BJ (cell line): Measurements from ENCODE around the gene S100A3. TPM values are rescaled to one million over a fixed set of nuclear protein-coding genes. Genes with fewer than 3 reads are reported as not detected.

ENCODE experiments used
- CTCF ChIA-PET: fragments of 350-600 bp; formaldehyde crosslinking; extraction: SDS; loops from one replicate; lab custom pipeline; 2021; ENCODE audit warnings: antibody characterized with exemption, inconsistent platforms; lab: Yijun Ruan, JAX
- POLR2A ChIA-PET: fragments of 300-600 bp; sonication (Branson Sonifier 250); formaldehyde crosslinking; extraction: SDS; loops from one replicate; lab custom pipeline; 2021; ENCODE audit warnings: antibody characterized with exemption; lab: Charles Lee
- DNase-seq: peaks from one replicate; pipeline ENCODE4 v3.0.0-alpha.2; 2011; ENCODE audit warnings: low read depth
- H3K27me3 ChIP-seq: 2 replicates; pipeline ENCODE4 v1.6.0; 2011; ENCODE audit warnings: low read length; ENCODE audit not compliant: control insufficient read depth, insufficient read depth
- H3K36me3 ChIP-seq: 2 replicates; pipeline ENCODE4 v1.5.1; 2011; ENCODE audit warnings: low read length; ENCODE audit not compliant: control insufficient read depth, insufficient read depth
- H3K4me3 ChIP-seq: 2 replicates; pipeline ENCODE4 v1.5.1; 2011; ENCODE audit warnings: low read depth, mild to moderate bottlenecking, control low read depth, low read length
- polyA minus RNA-seq: library from RNA; depleted of rRNA, polyadenylated mRNA; stranded (reverse); fragments of >200 nt; gene quantifications from 2 replicates; pipeline ENCODE4 v1.2.3, GENCODE V29; 2011; rRNA and poly(A)+ RNA removed
- polyA plus RNA-seq: library from polyadenylated mRNA; depleted of rRNA; stranded (reverse); fragments of >200 nt; gene quantifications from 2 replicates; pipeline ENCODE4 v1.2.3, GENCODE V29; 2011; rRNA removed
- TF ChIP-seq, protein P1 (sequence below): IDR thresholded peaks from 2 replicates; pipeline ENCODE4 v1.5.1; 2011; ENCODE audit warnings: low read depth, mild to moderate bottlenecking, control low read depth, inconsistent platforms, low read length, moderate library complexity; ENCODE audit not compliant: insufficient read depth

The S100A3 gene, protein sequence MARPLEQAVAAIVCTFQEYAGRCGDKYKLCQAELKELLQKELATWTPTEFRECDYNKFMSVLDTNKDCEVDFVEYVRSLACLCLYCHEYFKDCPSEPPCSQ
- polyA plus RNA-seq (5.5 and 9.5 TPM in 2 replicates), polyA minus RNA-seq (1.9 and 5.3 TPM in 2 replicates)

DNA sequence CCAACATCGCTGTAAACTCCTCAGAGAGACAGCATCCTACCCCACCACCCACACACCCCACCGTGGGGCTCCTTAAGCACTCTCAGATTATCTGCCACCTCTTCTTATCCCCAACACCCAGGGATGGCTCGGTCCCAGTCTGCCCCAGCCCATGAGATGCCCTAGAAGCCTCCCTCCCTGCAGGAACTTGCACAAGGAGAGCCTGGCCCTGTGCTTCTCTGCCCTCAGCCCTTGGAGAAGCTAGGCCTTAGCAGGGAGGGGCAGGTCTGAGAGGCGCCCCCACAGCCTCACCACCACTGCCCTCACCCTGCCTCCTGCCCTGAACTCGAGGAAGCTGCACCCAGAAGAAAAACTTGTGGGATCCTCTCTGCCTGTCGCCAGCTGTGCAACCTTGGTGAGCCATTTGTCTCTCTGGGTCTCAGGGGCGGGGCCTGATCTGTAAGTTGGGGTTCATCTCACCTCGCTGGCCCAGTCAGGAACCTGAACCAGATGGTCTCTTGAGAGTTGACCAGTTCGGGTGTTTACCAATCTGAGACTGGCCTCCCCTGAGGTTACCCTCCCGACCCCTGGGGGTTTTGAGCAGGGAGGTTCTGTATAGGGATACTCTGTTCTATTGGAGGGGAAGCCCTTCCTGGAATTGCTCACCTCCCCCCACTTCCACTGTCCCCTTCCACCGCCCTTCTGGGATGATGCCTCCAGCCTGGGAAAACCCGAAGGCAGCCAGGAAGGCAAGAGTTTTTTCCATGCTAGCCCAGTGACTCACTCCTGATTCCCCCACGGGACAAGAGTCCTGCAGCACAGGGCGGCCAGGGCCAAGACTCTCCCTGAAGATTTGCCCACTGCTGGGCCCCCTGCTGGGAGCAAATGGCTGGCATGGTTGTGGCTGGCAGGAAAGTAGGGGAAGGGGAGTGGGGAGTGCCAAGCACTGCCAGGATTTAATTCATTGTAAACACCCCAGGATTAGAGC lies at the start of gene S100A3:
S100A3 (minus strand) TSS at position 537 of the 967 bp plus-strand sequence. CDS start 773 bp downstream, outside the sequence.
- DNase-seq = peak; percentile 70
- TF ChIP-seq, protein P1, sequence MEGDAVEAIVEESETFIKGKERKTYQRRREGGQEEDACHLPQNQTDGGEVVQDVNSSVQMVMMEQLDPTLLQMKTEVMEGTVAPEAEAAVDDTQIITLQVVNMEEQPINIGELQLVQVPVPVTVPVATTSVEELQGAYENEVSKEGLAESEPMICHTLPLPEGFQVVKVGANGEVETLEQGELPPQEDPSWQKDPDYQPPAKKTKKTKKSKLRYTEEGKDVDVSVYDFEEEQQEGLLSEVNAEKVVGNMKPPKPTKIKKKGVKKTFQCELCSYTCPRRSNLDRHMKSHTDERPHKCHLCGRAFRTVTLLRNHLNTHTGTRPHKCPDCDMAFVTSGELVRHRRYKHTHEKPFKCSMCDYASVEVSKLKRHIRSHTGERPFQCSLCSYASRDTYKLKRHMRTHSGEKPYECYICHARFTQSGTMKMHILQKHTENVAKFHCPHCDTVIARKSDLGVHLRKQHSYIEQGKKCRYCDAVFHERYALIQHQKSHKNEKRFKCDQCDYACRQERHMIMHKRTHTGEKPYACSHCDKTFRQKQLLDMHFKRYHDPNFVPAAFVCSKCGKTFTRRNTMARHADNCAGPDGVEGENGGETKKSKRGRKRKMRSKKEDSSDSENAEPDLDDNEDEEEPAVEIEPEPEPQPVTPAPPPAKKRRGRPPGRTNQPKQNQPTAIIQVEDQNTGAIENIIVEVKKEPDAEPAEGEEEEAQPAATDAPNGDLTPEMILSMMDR = peak; percentile 26
- H3K36me3 ChIP-seq = no peaks in the 10 kb centered on the region
- ChIA-PET POLR2A (interaction anchor here (1.0 kb wide), 1 partner anchor 16 kb away, joined by 3 read pairs; no protein-coding TSS in a partner anchor), CTCF (interaction anchor here (0.8 to 5.2 kb wide), 4 partner anchors 13 to 23 kb away, joined by 3 to 39 read pairs (median 8); partner anchors contain the start of gene S100A6)
- no peak within 1 kb of the TSS for H3K4me3 ChIP-seq
- no peaks in the 10 kb centered on the region for H3K27me3 ChIP-seq

DNA sequence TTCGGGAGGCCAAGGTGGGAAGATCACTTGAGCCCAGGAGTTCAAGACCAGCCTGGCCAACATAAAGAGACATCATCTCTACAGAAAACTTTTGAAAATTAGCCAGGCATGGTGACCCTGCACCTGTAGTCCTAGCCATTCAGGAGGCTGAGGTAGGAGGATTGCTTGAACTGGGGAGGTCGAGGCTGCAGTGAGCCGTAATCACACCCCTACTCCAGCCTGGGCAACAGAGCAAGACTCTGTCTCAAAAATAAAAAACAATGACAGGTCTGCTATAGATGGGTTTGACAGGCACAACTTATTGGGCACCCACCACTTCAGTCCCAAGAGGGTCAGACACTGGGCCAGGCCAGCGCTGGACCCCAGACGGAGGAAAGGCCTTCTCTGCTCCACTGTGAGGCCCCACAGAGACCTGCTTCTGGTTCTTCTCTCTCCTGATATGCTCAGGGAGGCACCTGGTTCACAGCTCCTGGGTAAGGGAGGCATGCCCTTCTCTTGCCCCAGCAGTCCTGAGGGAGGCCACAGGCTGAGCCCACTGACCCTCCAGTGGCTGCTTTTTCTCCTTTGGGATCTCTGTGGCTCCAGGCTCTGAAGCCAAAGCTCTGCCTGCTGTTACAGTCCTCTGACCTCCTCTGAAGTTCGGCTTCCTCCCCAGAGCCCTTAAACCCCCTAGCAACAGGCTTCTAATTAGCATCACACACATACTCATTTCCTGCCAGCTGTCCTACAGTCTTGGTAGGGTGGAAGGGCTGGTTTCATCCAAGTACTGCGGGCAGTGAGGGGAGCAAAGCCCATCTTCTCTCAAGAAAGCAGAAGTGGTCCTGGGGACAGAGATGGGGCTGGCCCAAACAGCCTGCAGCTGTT lies 49.5 kb upstream of the S100A3 start:
- CTCF ChIA-PET = interaction anchor here (0.9 to 3.3 kb wide), 5 partner anchors 15 to 29 kb away, joined by 3 to 14 read pairs (median 4); partner anchors contain the start of genes S100A1 and S100A13
- TF ChIP-seq, protein P1 = no peak
- H3K4me3 ChIP-seq = no peak overlapping the region
- no peak for DNase-seq
- H3K36me3 ChIP-seq = peaks cover 2% of the 10 kb centered on the region
- POLR2A ChIA-PET = no interaction called here
- H3K27me3 ChIP-seq = no peaks in the 10 kb centered on the region

DNA sequence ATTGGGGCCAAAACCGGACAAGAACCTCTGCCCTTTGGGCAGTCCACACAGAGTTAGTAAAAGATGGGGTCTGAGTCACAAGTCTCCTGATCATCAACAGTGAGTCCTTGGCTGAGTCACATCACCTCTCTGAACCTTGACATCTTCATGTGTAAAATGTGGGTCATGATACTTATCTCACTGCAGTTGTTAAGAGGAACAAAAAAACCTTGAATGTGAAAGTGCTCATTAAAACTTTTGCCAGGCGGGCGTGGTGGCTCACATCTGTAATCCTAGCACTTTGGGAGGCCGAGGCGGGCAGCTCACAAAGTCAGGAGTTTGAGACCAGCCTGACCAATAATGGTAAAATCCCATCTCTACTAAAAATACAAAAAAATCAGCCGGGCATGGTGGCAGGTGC lies 48.1 kb upstream of the S100A3 start:
- Histone ChIP-seq H3K36me3 (peaks cover 2% of the 10 kb centered on the region; the same call in 1 of the 2 replicates), H3K4me3 (no peak overlapping the region), H3K27me3 (no peaks in the 10 kb centered on the region)
- POLR2A ChIA-PET = no interaction called here
- CTCF ChIA-PET = interaction anchor here (1.2 to 3.3 kb wide), 2 partner anchors 13 to 30 kb away, joined by 3 to 14 read pairs; partner anchors contain the start of genes S100A1 and S100A13
- TF ChIP-seq, protein P1 = no peak
- no peak for DNase-seq

DNA sequence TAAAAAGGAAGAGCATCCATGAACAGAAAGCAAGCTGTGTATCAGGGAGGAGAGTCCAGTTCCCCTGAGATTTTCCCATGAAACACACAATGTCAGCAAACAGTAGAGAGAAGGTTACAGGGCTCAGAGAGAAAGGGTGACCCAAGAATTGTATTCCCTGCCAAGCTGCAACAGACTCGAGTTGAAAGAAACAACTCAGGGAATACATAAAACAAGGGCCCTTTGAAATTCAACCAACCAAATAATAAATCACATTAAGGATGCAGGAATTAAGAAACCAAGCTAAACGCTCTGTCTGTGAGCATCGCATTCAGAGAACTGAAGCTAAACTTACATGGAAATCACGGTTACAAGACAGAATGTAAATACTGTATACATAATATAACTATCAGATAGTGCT lies 43.7 kb upstream of the S100A3 start:
- no peak for DNase-seq
- Histone ChIP-seq H3K36me3 (no peaks in the 10 kb centered on the region), H3K4me3 (no peak overlapping the region), H3K27me3 (no peaks in the 10 kb centered on the region)
- ChIA-PET CTCF (interaction anchor here (0.9 to 1.4 kb wide), 5 partner anchors 8 to 76 kb away, joined by 3 to 4 read pairs (median 3); no protein-coding TSS in a partner anchor), POLR2A (no interaction called here)
- TF ChIP-seq, protein P1 = no peak
